ENCODE results near the gene CLCN7. TPM values are rescaled to one million over a fixed set of nuclear protein-coding genes. Genes with fewer than 3 reads are reported as not detected.

The CLCN7 gene
- total RNA-seq, 1 donor from 2014 or later = 11.5 TPM

GRCh38 chr16:1453316-1453715, 21.5 kb downstream of the CLCN7 start:
- Histone ChIP-seq H3K9ac (no peak overlapping the region), H3K4me3 (no peak overlapping the region), H4K20me1 (ENCODE audit: low read depth) (no peaks in the 10 kb centered on the region), H3F3A (ENCODE audit: low read depth) (no peaks in the 10 kb centered on the region), H3K4me2 (no peak overlapping the region), H3K27ac (no peak overlapping the region), H3K4me1 (no peaks in the 10 kb centered on the region), H3K79me2 (ENCODE audit: low read depth) (no peaks in the 10 kb centered on the region), H3K27me3 (no peaks in the 10 kb centered on the region), H3K36me3 (no peaks in the 10 kb centered on the region), H2AFZ (replicated peaks) (no peak overlapping the region), H3K9me3 (ENCODE audit: low read depth) (no peaks in the 10 kb centered on the region)
- Mint-ChIP-seq H3K4me1 (no peaks in the 10 kb centered on the region), H3K4me3 (peak overlapping the region; percentile 27), H3K9me3 (no peaks in the 10 kb centered on the region), H3K27ac (no peak overlapping the region), H3K27me3 (ENCODE audit: insufficient read depth, low read depth) (peaks cover 3% of the 10 kb centered on the region), H3K36me3 (peaks cover 6% of the 10 kb centered on the region)
- DNase-seq (ENCODE audit: low spot score) = no peak
- TF ChIP-seq EZH2phosphoT487 (IDR thresholded peaks at IDR 0.05) (no peak), CTCF (IDR thresholded peaks at IDR 0.05) (no peak), EZH2 (IDR thresholded peaks at IDR 0.05) (no peak)

DNA sequence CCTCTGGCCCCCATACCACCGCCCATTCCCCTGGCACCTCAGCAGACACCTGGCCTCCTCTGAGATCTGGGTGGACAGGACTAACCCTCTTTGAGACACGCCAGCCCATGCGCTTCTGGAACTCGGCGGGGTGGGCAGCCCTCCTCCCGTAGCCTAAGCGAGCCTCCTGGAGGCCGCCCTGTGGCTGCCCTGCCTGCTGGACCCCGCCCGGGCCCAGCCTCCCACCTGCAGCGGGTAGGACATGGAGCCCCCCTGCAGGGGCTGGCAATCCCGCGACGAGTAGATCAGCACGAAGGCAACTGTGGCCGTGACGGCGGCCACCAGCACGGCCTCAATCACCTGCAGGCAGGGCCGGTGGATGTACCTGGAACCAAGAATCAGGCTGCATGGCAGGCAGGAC, 22.3 kb downstream of the CLCN7 start:
- H3K36me3 ChIP-seq = no peaks in the 10 kb centered on the region
- no peaks in the 10 kb centered on the region for H3K4me1 ChIP-seq
- Mint-ChIP-seq H3K27me3 (ENCODE audit: insufficient read depth, low read depth) (peaks cover 3% of the 10 kb centered on the region), H3K9me3 (no peaks in the 10 kb centered on the region), H3K27ac (no peak overlapping the region), H3K36me3 (peaks cover 6% of the 10 kb centered on the region), H3K4me3 (no peak overlapping the region), H3K4me1 (no peaks in the 10 kb centered on the region)
- no peak overlapping the region for H3K27ac ChIP-seq
- no peaks in the 10 kb centered on the region for H3F3A ChIP-seq (ENCODE audit: low read depth)
- TF ChIP-seq CTCF (IDR thresholded peaks at IDR 0.05) (no peak), EZH2phosphoT487 (IDR thresholded peaks at IDR 0.05) (no peak), EZH2 (IDR thresholded peaks at IDR 0.05) (no peak)
- no peaks in the 10 kb centered on the region for H3K79me2 ChIP-seq (ENCODE audit: low read depth)
- no peaks in the 10 kb centered on the region for H4K20me1 ChIP-seq (ENCODE audit: low read depth)
- H3K4me2 ChIP-seq = no peak overlapping the region
- no peak overlapping the region for H3K9ac ChIP-seq
- DNase-seq (ENCODE audit: low spot score) = no peak
- no peak overlapping the region for H3K4me3 ChIP-seq
- no peaks in the 10 kb centered on the region for H3K27me3 ChIP-seq
- H3K9me3 ChIP-seq (ENCODE audit: low read depth) = no peaks in the 10 kb centered on the region
- H2AFZ ChIP-seq (replicated peaks) = no peak overlapping the region

DNA sequence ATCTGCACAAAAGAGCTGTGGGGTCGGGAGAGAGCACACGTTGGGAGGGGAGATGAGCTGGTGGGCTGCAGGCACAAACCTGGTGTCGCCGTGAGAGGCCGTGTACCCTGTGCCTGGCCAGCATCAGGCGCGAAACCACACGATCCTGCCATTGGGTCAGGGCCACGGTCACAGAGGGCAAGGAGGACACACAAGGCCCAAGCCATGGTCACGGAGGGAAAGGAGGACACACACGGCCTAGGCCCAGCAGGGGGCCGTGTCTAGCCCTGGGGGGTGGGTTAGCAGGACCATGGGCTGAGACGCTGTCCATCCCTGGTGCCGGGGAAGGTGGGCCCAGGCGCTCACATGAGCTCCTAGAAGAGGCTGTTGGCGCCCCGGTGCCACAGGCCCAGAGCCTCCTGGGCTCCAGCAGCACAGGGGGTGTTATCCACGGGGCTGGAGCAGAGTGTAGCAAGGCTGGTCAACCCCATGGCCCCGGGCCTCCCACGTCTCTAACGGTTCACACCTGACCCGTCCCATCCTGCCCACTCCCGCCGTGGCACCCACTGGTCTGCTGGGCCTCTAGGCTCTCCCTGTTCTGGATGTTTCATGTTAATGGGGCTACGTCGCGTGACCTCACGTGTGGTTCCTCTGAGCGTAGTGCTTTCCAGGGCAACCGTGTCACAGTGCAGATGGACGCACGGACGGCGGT, 23.0 kb downstream of the CLCN7 start:
- TF ChIP-seq CTCF (IDR thresholded peaks at IDR 0.05) (no peak), EZH2 (IDR thresholded peaks at IDR 0.05) (no peak), EZH2phosphoT487 (IDR thresholded peaks at IDR 0.05) (no peak)
- H3K27ac Mint-ChIP-seq = peak overlapping the region; percentile 87
- H3K79me2 ChIP-seq (ENCODE audit: low read depth) = no peaks in the 10 kb centered on the region

More for the DNA sequence above, 23.0 kb downstream of the CLCN7 start:
- no peak for DNase-seq (ENCODE audit: low spot score)
- Histone ChIP-seq H4K20me1 (ENCODE audit: low read depth) (no peaks in the 10 kb centered on the region), H3K4me1 (no peaks in the 10 kb centered on the region), H3K36me3 (no peaks in the 10 kb centered on the region), H3K4me2 (no peak overlapping the region), H2AFZ (replicated peaks) (no peak overlapping the region), H3F3A (ENCODE audit: low read depth) (no peaks in the 10 kb centered on the region), H3K9me3 (ENCODE audit: low read depth) (no peaks in the 10 kb centered on the region), H3K27ac (no peak overlapping the region), H3K9ac (no peak overlapping the region), H3K27me3 (no peaks in the 10 kb centered on the region), H3K4me3 (no peak overlapping the region)
- Mint-ChIP-seq H3K9me3 (no peaks in the 10 kb centered on the region), H3K4me1 (no peaks in the 10 kb centered on the region), H3K27me3 (ENCODE audit: insufficient read depth, low read depth) (peaks cover 3% of the 10 kb centered on the region), H3K4me3 (no peak overlapping the region), H3K36me3 (peaks cover 6% of the 10 kb centered on the region)

Data from neural progenitor cell (in vitro differentiated cells).